H7 (cell line): ENCODE results near the gene ASB16. TPM values are rescaled to one million over a fixed set of nuclear protein-coding genes. Genes with fewer than 3 reads are reported as not detected.

Experiments
- DNase-seq: peaks from one replicate; pipeline ENCODE4 v3.0.0; 2012
- H3K27me3 ChIP-seq: 2 replicates; pipeline ENCODE4 v1.6.0; 2011; ENCODE audit warnings: mild to moderate bottlenecking, low read length; ENCODE audit not compliant: control insufficient read depth, insufficient read depth
- H3K36me3 ChIP-seq: replicated peaks from 2 replicates; pipeline ENCODE4 v1.5.1; 2011; ENCODE audit warnings: low read length; ENCODE audit not compliant: control insufficient read depth, insufficient read depth
- H3K4me3 ChIP-seq: 2 replicates; pipeline ENCODE4 v1.5.1; 2011; ENCODE audit warnings: low read depth, mild to moderate bottlenecking, control low read depth, low read length, moderate library complexity; ENCODE audit not compliant: insufficient read depth
- total RNA-seq: library from RNA; depleted of rRNA; stranded (reverse); fragments of >200 nt; shearing (Covaris generic); gene quantifications from 2 replicates; pipeline ENCODE4 v1.2.3, GENCODE V29; 2014

ASB16 gene
- total RNA-seq, 1 experiment from 2014 or later, result 0.17 TPM

- no peak overlapping the region for H3K4me3 ChIP-seq
- no peak for DNase-seq
- no peaks in the 10 kb centered on the region for H3K27me3 ChIP-seq
- no peaks in the 10 kb centered on the region for H3K36me3 ChIP-seq
Measured at GRCh38 chr17:44167181-44167861, 3.2 kb upstream of the ASB16 start.

- Histone ChIP-seq H3K27me3 (no peaks in the 10 kb centered on the region), H3K36me3 (no peaks in the 10 kb centered on the region), H3K4me3 (no peak overlapping the region)
- DNase-seq, result no peak
Measured at GRCh38 chr17:44170135-44170498, 387 bp upstream of the ASB16 start.

GRCh38 chr17:44171931-44172455 is 1.5 kb downstream of the ASB16 start:
- DNase-seq, result no peak
- H3K4me3 ChIP-seq, result no peak overlapping the region
- H3K27me3 ChIP-seq, result no peaks in the 10 kb centered on the region
- H3K36me3 ChIP-seq, result no peaks in the 10 kb centered on the region

- Histone ChIP-seq H3K27me3 (no peaks in the 10 kb centered on the region), H3K36me3 (no peaks in the 10 kb centered on the region; the same call in 1 of the 2 replicates), H3K4me3 (no peak overlapping the region)
- no peak for DNase-seq
Measured at GRCh38 chr17:44174427-44174826, 3.9 kb downstream of the ASB16 start.

GRCh38 chr17:44176257-44176656 is 5.8 kb downstream of the ASB16 start:
- H3K27me3 ChIP-seq, result no peaks in the 10 kb centered on the region
- no peaks in the 10 kb centered on the region; the same call in 1 of the 2 replicates for H3K36me3 ChIP-seq
- DNase-seq, result no peak
- H3K4me3 ChIP-seq, result no peak overlapping the region

GRCh38 chr17:44176671-44177501 is 6.4 kb downstream of the ASB16 start:
- no peaks in the 10 kb centered on the region for H3K27me3 ChIP-seq

GRCh38 chr17:44177640-44178039 is 7.1 kb downstream of the ASB16 start:
- no peak for DNase-seq
- H3K4me3 ChIP-seq, result no peak overlapping the region
- H3K27me3 ChIP-seq, result no peaks in the 10 kb centered on the region
- H3K36me3 ChIP-seq, result peaks cover 8% of the 10 kb centered on the region

More at GRCh38 chr17:44176671-44177501, 6.4 kb downstream of the ASB16 start:
- H3K4me3 ChIP-seq, result no peak overlapping the region
- DNase-seq, result no peak
- peaks cover 3% of the 10 kb centered on the region for H3K36me3 ChIP-seq

GRCh38 chr17:44178133-44178532 is 7.6 kb downstream of the ASB16 start:
- no peak for DNase-seq
- peaks cover 9% of the 10 kb centered on the region for H3K36me3 ChIP-seq
- no peak overlapping the region for H3K4me3 ChIP-seq
- no peaks in the 10 kb centered on the region for H3K27me3 ChIP-seq

GRCh38 chr17:44183024-44183423 is 12.5 kb downstream of the ASB16 start:
- no peak overlapping the region for H3K4me3 ChIP-seq
- peaks cover 11% of the 10 kb centered on the region for H3K36me3 ChIP-seq
- no peaks in the 10 kb centered on the region for H3K27me3 ChIP-seq
- DNase-seq, result no peak

- DNase-seq, result no peak
- peaks cover 13% of the 10 kb centered on the region for H3K36me3 ChIP-seq
- H3K4me3 ChIP-seq, result no peak overlapping the region
- no peaks in the 10 kb centered on the region for H3K27me3 ChIP-seq
Measured at GRCh38 chr17:44184212-44184810, 13.8 kb downstream of the ASB16 start.

- Histone ChIP-seq H3K36me3 (peaks cover 13% of the 10 kb centered on the region), H3K27me3 (no peaks in the 10 kb centered on the region), H3K4me3 (peak within 1 kb of the TSS; percentile 93)
- DNase-seq, result peak; percentile 100
Measured at GRCh38 chr17:44186307-44187130, 16.0 kb downstream of the ASB16 start, which contains the start of gene TMUB2. Gene TMUB2, plus strand, starts transcription at chr17:44186972. Its CDS starts 737 bp downstream, at chr17:44187709.

- H3K27me3 ChIP-seq, result no peaks in the 10 kb centered on the region
- peak; percentile 94 for DNase-seq
- peaks cover 8% of the 10 kb centered on the region for H3K36me3 ChIP-seq
- H3K4me3 ChIP-seq, result peak overlapping the region; percentile 83
Measured at GRCh38 chr17:44187131-44187899, 16.8 kb downstream of the ASB16 start.

- no peak for DNase-seq
- H3K4me3 ChIP-seq, result no peak overlapping the region
- H3K27me3 ChIP-seq, result no peaks in the 10 kb centered on the region
- H3K36me3 ChIP-seq, result peaks cover 5% of the 10 kb centered on the region
Measured at GRCh38 chr17:44188576-44189403, 18.3 kb downstream of the ASB16 start.
